Measurements from ENCODE around the gene FAM209B. TPM values are rescaled to one million over a fixed set of nuclear protein-coding genes. Genes with fewer than 3 reads are reported as not detected.

FAM209B gene
- total RNA-seq, 1 experiment from 2014 or later = not detected

GRCh38 chr20:56540415-56540814 lies 7.4 kb downstream of the FAM209B start:
- DNase-seq (ENCODE audit: low read depth) = peak; percentile 60

GRCh38 chr20:56542489-56543030 lies 9.5 kb downstream of the FAM209B start:
- no peak for DNase-seq (ENCODE audit: low read depth)

DNA sequence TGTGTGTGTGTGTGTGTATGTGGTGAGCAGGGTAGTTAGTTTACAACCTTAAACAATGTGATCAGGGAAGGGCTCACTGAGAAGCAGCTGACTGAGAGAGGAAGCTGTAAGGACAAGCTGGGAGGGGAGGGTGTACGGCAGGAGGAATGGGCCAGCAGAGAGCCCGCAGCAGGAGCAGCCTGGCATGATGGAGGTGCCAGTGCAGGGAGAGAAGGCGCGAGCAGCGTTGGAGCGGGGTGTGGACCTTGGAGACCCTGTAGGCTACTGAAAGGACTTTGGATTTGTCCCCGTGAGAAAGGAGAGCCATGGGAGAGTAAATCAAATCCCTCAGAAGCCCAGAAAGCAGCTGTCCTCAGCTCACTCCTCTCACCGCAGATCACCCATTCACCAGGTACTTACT lies 18.5 kb downstream of the FAM209B start:
- no peak for DNase-seq (ENCODE audit: low read depth)

GRCh38 chr20:56552911-56553629 lies 20.0 kb downstream of the FAM209B start:
- DNase-seq (ENCODE audit: low read depth) = no peak

- peak; percentile 100 for DNase-seq (ENCODE audit: low read depth)
Observed at GRCh38 chr20:56554869-56555268, 21.8 kb downstream of the FAM209B start.

GRCh38 chr20:56558968-56559367 lies 25.9 kb downstream of the FAM209B start:
- DNase-seq (ENCODE audit: low read depth) = no peak

DNA sequence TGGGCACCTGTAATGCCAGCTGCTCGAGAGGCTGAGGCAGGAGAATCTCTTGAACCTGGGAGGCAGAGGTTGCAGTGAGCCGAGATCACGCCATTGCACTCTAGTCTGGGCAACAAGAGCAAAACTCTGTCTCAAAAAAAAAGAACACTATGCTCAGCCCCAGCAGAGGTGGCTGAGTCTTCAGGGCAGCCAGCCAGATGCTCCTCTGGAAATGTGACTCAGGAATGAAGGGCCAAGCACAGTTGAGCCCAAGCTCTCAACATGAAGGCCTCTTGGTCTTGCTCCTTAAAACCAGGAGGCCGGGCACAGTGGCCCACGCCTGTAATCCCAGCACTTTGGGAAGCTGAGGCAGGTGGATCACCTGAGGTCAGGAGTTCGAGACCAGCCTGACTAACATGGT lies 31.5 kb downstream of the FAM209B start:
- DNase-seq (ENCODE audit: low read depth) = peak; percentile 60

GRCh38 chr20:56565511-56565910 lies 32.5 kb downstream of the FAM209B start:
- no peak for DNase-seq (ENCODE audit: low read depth)

- peak; percentile 65 for DNase-seq (ENCODE audit: low read depth)
Observed at GRCh38 chr20:56566621-56567020, 33.6 kb downstream of the FAM209B start.

- no peak for DNase-seq (ENCODE audit: low read depth)
Observed at GRCh38 chr20:56570832-56571231, 37.8 kb downstream of the FAM209B start.

- no peak for DNase-seq (ENCODE audit: low read depth)
Observed at GRCh38 chr20:56572172-56572571, 39.1 kb downstream of the FAM209B start.

GRCh38 chr20:56573986-56574385 lies 40.9 kb downstream of the FAM209B start:
- DNase-seq (ENCODE audit: low read depth) = no peak

GRCh38 chr20:56574531-56575142 lies 41.6 kb downstream of the FAM209B start:
- no peak for DNase-seq (ENCODE audit: low read depth)

- no peak for DNase-seq (ENCODE audit: low read depth)
Observed at GRCh38 chr20:56575157-56575556, 42.1 kb downstream of the FAM209B start.

- no peak for DNase-seq (ENCODE audit: low read depth)
Observed at GRCh38 chr20:56575961-56576360, 42.9 kb downstream of the FAM209B start.

DNA sequence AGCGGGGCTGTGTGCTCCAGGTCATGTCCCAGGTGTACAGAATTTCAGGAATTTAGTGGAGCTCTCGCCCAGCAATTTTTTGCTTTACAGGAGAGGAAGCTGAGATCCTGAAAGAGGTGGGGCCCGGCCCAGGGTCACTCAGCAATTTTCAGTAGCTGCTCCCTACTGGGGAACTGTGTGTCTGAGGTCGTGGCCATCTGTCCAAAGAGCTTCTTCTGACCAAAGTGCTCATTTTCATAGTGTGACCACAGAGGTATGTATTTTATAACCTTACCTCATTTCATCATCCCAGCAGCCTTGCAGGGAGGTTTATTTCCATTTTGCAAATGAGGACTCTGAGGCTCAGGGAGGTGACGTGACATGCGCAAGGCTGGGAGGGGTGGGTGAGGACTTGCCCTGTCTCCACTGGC lies 46.3 kb downstream of the FAM209B start:
- no peak for DNase-seq (ENCODE audit: low read depth)

GRCh38 chr20:56580226-56580625 lies 47.2 kb downstream of the FAM209B start:
- DNase-seq (ENCODE audit: low read depth) = no peak

DNA sequence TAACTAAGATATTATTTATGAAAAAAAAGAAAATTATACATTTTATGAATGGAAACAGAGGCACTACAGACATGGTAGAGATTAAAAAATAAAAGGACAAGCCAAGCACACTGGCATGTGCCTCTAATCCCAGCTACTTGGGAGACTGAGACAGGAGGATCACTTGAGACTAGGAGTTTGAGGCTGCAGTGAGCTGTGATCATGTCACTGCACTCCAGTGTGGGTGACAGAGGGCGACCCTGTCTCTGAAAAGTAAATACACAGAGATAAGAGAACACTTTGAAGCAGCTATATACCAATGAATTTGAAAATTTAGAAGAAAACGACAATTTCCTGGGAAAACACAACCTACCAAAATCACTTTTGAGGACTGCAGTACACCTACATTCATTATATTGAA lies 48.7 kb downstream of the FAM209B start:
- DNase-seq (ENCODE audit: low read depth) = no peak

GRCh38 chr20:56582542-56582941 lies 49.5 kb downstream of the FAM209B start:
- DNase-seq (ENCODE audit: low read depth) = no peak

- DNase-seq (ENCODE audit: low read depth) = no peak
Observed at GRCh38 chr20:56584916-56585315, 51.9 kb downstream of the FAM209B start.

Measured in M059J (cell line).